ENCODE data around the gene ANKLE2.
"Not testable (repeated sequence)": the region's sequence is repeated elsewhere in the genome, so short reads cannot be mapped to it uniquely, and the experiment has no call there.

Gene ANKLE2

GRCh38 chr12:132803125-132803524 is 41.5 kb upstream of the ANKLE2 start:
- no peak for DNase-seq (ENCODE audit: low read depth)
- H3K4me3 ChIP-seq (ENCODE audit: low read length), result no peak overlapping the region
- TF ChIP-seq CTCF (IDR thresholded peaks at IDR 0.05; ENCODE audit: insufficient read depth, low read depth, low read length, missing control alignments), result no peak

- H3K4me3 ChIP-seq (ENCODE audit: low read length), result no peak overlapping the region
- no peak for DNase-seq (ENCODE audit: low read depth)
- TF ChIP-seq CTCF (IDR thresholded peaks at IDR 0.05; ENCODE audit: insufficient read depth, low read depth, low read length, missing control alignments), result no peak
Observed at GRCh38 chr12:132801741-132802140, 40.1 kb upstream of the ANKLE2 start.

- H3K4me3 ChIP-seq (ENCODE audit: low read length), result no peak overlapping the region
- no peak for DNase-seq (ENCODE audit: low read depth)
- TF ChIP-seq CTCF (IDR thresholded peaks at IDR 0.05; ENCODE audit: insufficient read depth, low read depth, low read length, missing control alignments), result no peak
Observed at GRCh38 chr12:132798836-132799235, 37.2 kb upstream of the ANKLE2 start.

GRCh38 chr12:132797820-132798570 is 36.4 kb upstream of the ANKLE2 start:
- H3K4me3 ChIP-seq (ENCODE audit: low read length), result no peak overlapping the region
- no peak for DNase-seq (ENCODE audit: low read depth)
- no peak for TF ChIP-seq CTCF (IDR thresholded peaks at IDR 0.05; ENCODE audit: insufficient read depth, low read depth, low read length, missing control alignments)

- no peak for TF ChIP-seq CTCF (IDR thresholded peaks at IDR 0.05; ENCODE audit: insufficient read depth, low read depth, low read length, missing control alignments)
- H3K4me3 ChIP-seq (ENCODE audit: low read length), result no peak overlapping the region
- DNase-seq (ENCODE audit: low read depth), result no peak
Observed at GRCh38 chr12:132795847-132796246, 34.2 kb upstream of the ANKLE2 start.

GRCh38 chr12:132791940-132792339 is 30.3 kb upstream of the ANKLE2 start:
- not testable (repeated sequence) for H3K4me3 ChIP-seq (ENCODE audit: low read length); DNase-seq (ENCODE audit: low read depth)

- no peak overlapping the region for H3K4me3 ChIP-seq (ENCODE audit: low read length)
Observed at GRCh38 chr12:132789099-132789471, 27.5 kb upstream of the ANKLE2 start.

More at GRCh38 chr12:132789099-132789471, 27.5 kb upstream of the ANKLE2 start:
- DNase-seq (ENCODE audit: low read depth), result no peak
- TF ChIP-seq CTCF (IDR thresholded peaks at IDR 0.05; ENCODE audit: insufficient read depth, low read depth, low read length, missing control alignments), result no peak

Data from epithelial cell of esophagus (primary cell).